ENCODE data around the gene ARRB2.

The ARRB2 gene

GRCh38 chr17:4740584-4740983 lies 30.2 kb downstream of the ARRB2 start:
- H3K27ac ChIP-seq = no peak overlapping the region
- TF ChIP-seq, protein P1, sequence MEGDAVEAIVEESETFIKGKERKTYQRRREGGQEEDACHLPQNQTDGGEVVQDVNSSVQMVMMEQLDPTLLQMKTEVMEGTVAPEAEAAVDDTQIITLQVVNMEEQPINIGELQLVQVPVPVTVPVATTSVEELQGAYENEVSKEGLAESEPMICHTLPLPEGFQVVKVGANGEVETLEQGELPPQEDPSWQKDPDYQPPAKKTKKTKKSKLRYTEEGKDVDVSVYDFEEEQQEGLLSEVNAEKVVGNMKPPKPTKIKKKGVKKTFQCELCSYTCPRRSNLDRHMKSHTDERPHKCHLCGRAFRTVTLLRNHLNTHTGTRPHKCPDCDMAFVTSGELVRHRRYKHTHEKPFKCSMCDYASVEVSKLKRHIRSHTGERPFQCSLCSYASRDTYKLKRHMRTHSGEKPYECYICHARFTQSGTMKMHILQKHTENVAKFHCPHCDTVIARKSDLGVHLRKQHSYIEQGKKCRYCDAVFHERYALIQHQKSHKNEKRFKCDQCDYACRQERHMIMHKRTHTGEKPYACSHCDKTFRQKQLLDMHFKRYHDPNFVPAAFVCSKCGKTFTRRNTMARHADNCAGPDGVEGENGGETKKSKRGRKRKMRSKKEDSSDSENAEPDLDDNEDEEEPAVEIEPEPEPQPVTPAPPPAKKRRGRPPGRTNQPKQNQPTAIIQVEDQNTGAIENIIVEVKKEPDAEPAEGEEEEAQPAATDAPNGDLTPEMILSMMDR (IDR thresholded peaks at IDR 0.05) = no peak
- TF ChIP-seq ZFX (IDR thresholded peaks at IDR 0.05; ENCODE audit: borderline replicate concordance) = no peak

DNA sequence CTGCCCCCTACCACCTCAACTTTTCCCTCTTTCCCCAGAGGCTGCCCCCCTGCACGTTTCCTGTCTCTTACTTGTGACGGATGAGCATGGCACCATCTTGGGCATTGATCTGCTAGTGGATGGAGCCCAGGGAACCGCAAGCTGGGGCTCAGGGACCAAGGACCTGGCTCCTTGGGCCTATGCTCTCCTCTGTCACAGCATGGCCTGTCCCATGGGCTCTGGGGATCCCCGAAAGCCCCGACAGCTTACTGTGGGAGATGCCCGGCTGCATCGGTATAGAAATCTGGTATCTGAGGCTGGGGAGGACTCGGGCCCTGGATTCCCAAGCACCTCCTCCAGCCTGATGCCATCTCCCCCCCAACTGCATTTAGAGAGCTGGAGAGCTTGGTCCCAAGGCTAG lies 31.1 kb downstream of the ARRB2 start:
- H3K27ac ChIP-seq = no peak overlapping the region
- TF ChIP-seq ZFX (IDR thresholded peaks at IDR 0.05; ENCODE audit: borderline replicate concordance) = no peak
- TF ChIP-seq, protein P1 (IDR thresholded peaks at IDR 0.05) = no peak

GRCh38 chr17:4742133-4742532 lies 31.7 kb downstream of the ARRB2 start:
- H3K27ac ChIP-seq = peak overlapping the region; percentile 18; the same call in 1 of the 2 replicates
- TF ChIP-seq, protein P1 (IDR thresholded peaks at IDR 0.05) = no peak
- no peak for TF ChIP-seq ZFX (IDR thresholded peaks at IDR 0.05; ENCODE audit: borderline replicate concordance)

GRCh38 chr17:4742629-4743028 lies 32.2 kb downstream of the ARRB2 start:
- H3K27ac ChIP-seq = peak overlapping the region; percentile 18; the same call in 1 of the 2 replicates
- TF ChIP-seq ZFX (IDR thresholded peaks at IDR 0.05; ENCODE audit: borderline replicate concordance) = no peak
- TF ChIP-seq, protein P1 (IDR thresholded peaks at IDR 0.05) = no peak

- H3K27ac ChIP-seq = no peak overlapping the region
- TF ChIP-seq, protein P1 (IDR thresholded peaks at IDR 0.05) = no peak
- TF ChIP-seq ZFX (IDR thresholded peaks at IDR 0.05; ENCODE audit: borderline replicate concordance) = no peak
Measured at GRCh38 chr17:4743216-4743615, 32.8 kb downstream of the ARRB2 start.

- no peak overlapping the region for H3K27ac ChIP-seq
- no peak for TF ChIP-seq ZFX (IDR thresholded peaks at IDR 0.05; ENCODE audit: borderline replicate concordance)
- TF ChIP-seq, protein P1 (IDR thresholded peaks at IDR 0.05) = no peak
Measured at GRCh38 chr17:4743898-4744297, 33.5 kb downstream of the ARRB2 start.

DNA sequence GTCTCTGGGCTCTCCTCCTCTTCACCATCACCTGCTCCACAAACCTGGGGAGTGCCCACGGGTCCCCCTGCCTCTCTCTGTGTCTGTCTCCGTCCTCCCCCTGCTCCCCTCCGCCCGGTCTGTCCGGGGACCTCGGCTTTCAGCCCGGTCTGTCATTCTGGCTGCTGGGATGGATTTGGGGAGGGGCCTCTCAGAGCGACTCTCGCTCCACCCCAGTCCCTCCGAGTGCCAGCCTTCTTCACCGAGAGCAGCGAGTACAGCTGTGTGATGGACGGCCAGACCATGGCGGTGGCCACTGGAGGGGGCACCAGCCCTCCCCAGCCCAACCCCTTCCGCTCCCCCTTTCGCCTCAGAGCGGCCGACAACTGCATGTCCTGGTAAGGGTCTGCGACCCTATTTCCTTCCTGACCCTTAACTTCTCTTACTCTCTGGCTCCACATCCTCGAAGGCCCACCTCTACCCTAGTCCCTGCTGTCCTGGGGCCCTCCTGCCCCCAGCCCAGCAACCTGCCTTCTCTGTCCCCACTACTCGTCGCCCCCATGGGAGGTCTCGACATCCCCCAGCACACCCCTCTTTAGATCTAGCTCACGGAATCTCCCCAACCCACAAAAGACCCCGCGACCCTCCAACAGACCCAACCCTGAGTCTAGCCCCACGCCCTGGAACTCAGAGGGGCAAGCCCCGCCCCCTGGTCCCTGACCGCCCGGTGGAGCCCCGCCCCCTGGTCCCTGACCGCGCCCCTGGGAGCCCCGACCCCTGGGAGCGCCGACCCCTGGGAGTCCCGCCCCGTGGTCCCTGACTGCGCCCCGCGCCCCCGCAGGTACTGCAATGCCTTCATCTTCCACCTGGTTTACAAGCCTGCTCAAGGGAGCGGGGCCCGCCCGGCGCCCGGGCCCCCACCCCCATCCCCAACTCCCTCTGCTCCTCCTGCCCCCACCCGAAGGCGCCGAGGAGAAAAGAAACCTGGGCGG lies 34.9 kb downstream of the ARRB2 start:
- TF ChIP-seq ZFX (IDR thresholded peaks at IDR 0.05; ENCODE audit: borderline replicate concordance) = no peak
- TF ChIP-seq, protein P1 (IDR thresholded peaks at IDR 0.05) = no peak
- no peak overlapping the region for H3K27ac ChIP-seq

Measured in 22Rv1 (cell line).